Erythroblast (primary cell): Measurements from ENCODE around the gene BRS3.

Experiments used
- GATA1 ChIP-seq: IDR thresholded peaks from 2 replicates; pipeline ENCODE4 v1.6.1; 2011; ENCODE audit warnings: low read depth, mild to moderate bottlenecking, control low read depth, low read length, moderate library complexity
- POLR2A ChIP-seq: IDR thresholded peaks from 2 replicates; pipeline ENCODE4 v1.6.1; 2011; ENCODE audit warnings: mild to moderate bottlenecking, low read length

DNA sequence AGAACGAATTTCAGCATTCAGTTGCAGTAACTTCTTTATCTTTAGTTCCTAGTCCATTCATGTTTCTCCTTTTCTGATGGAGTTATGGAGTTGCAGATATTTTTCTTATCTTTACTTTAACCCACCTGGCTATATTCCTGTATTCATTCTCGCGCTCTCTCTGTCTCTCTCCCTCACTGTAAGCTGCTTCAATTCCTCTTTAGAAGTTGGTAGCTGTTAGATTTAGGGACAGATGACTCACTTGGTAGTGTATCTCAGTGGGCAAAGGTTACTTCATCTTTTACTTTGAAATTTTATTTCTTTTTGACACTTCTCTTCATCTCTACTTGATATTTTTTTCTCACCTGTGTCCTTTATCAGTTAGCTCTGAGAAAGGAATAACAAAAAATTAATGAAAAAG is 49.6 kb upstream of the BRS3 start:
- TF ChIP-seq POLR2A, result no peak
- no peak for TF ChIP-seq GATA1
